Testis (tissue), 2 donors: Measurements from ENCODE around the gene SPACA9.

Experiments used
- CTCF ChIP-seq, 3 experiments: fragments of 450-650 bp in 2 of 3; fragments of 200-600 bp in 1 of 3; sonication (generic) in 1 of 3; IDR thresholded peaks; one replicate each; pipeline ENCODE4 v1.5.1; 2016 to 2019; ENCODE audit warnings: antibody characterized with exemption in 3 of 3, mild to moderate bottlenecking in 2 of 3, moderate library complexity in 1 of 3
- POLR2A ChIP-seq: fragments of 450-650 bp; IDR thresholded peaks from one replicate; pipeline ENCODE4 v1.6.1; 2017; ENCODE audit warnings: antibody characterized with exemption, mild to moderate bottlenecking, moderate library complexity

- no peak for TF ChIP-seq CTCF (IDR thresholded peaks at IDR 0.05)
- no peak for TF ChIP-seq POLR2A
These were observed 15.6 kb downstream of the SPACA9 start for GRCh38 chr9:132894346-132894745.
